Motor neuron (in vitro differentiated cells): ENCODE results near the gene CKAP2. TPM values are rescaled to one million over a fixed set of nuclear protein-coding genes. Genes with fewer than 3 reads are reported as not detected.
"Not testable (repeated sequence)": the region's sequence is repeated elsewhere in the genome, so short reads cannot be mapped to it uniquely, and the experiment has no call there.

Experiments
- ATAC-seq, 8 experiments: fragments of 200-7000 bp; cut with Tn5 transposase; replicated peaks in 6 of 8; 2 replicates each; pipeline ENCODE4 v1.8.0; 2021; ENCODE audit warnings: mild to moderate bottlenecking in 8 of 8, moderate library complexity in 8 of 8
- H3K27ac ChIP-seq, 2 donors: fragments of 250-450 bp; sonication (Bioruptor Pico); 2 replicates each; pipeline ENCODE4 v1.9.0; 2021; ENCODE audit warnings: antibody characterized with exemption in 2 of 2, mild to moderate bottlenecking in 2 of 2, moderate library complexity in 1 of 2
- H3K4me1 ChIP-seq, 2 donors: fragments of 250-450 bp; sonication (Bioruptor Pico); replicated peaks in 1 of 2; 2 replicates each; pipeline ENCODE4 v1.6.1; 2021; ENCODE audit warnings: antibody characterized with exemption in 2 of 2, mild to moderate bottlenecking in 2 of 2, moderate library complexity in 1 of 2
- H3K4me3 ChIP-seq, 5 donors: fragments of 250-450 bp; sonication (Bioruptor Pico); 2 replicates each; pipeline ENCODE4 v1.9.0; 2021; ENCODE audit warnings: antibody characterized with exemption in 5 of 5, mild to moderate bottlenecking in 5 of 5, moderate library complexity in 4 of 5
- WGBS, 10 experiments: fragments of 450-650 bp; shearing (Covaris generic); methylation state at CpG; one replicate each; pipeline ENCODE4 v1.0.0; 2022; 5-methylcytosine and 5-hydroxymethylcytosine counted together
- in situ Hi-C, 9 experiments: fragments of 400-800 bp; cut with MboI; loops; one replicate each; pipeline ENCODE4 v1.15.0; 2021; ENCODE audit warnings: low sequenced_read_pairs in 9 of 9, low pct_unique_long_range_greater_than_20kb in 2 of 9; ENCODE audit not compliant: unreplicated experiment in 9 of 9
- total RNA-seq, 8 experiments: library from RNA; unstranded; fragments of 300-600 nt; gene quantifications; 2 replicates each; pipeline versions ENCODE4 v1.2.3 to v1.2.4, GENCODE V29; 2022

Gene CKAP2, protein sequence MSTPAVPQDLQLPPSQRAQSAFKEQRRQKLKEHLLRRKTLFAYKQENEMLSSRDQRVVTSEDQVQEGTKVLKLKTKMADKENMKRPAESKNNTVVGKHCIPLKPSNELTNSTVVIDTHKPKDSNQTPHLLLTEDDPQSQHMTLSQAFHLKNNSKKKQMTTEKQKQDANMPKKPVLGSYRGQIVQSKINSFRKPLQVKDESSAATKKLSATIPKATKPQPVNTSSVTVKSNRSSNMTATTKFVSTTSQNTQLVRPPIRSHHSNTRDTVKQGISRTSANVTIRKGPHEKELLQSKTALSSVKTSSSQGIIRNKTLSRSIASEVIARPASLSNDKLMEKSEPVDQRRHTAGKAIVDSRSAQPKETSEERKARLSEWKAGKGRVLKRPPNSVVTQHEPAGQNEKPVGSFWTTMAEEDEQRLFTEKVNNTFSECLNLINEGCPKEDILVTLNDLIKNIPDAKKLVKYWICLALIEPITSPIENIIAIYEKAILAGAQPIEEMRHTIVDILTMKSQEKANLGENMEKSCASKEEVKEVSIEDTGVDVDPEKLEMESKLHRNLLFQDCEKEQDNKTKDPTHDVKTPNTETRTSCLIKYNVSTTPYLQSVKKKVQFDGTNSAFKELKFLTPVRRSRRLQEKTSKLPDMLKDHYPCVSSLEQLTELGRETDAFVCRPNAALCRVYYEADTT
- total RNA-seq, result 10 to 100 TPM; 12.9 to 87.3 (median 22.1) TPM

DNA sequence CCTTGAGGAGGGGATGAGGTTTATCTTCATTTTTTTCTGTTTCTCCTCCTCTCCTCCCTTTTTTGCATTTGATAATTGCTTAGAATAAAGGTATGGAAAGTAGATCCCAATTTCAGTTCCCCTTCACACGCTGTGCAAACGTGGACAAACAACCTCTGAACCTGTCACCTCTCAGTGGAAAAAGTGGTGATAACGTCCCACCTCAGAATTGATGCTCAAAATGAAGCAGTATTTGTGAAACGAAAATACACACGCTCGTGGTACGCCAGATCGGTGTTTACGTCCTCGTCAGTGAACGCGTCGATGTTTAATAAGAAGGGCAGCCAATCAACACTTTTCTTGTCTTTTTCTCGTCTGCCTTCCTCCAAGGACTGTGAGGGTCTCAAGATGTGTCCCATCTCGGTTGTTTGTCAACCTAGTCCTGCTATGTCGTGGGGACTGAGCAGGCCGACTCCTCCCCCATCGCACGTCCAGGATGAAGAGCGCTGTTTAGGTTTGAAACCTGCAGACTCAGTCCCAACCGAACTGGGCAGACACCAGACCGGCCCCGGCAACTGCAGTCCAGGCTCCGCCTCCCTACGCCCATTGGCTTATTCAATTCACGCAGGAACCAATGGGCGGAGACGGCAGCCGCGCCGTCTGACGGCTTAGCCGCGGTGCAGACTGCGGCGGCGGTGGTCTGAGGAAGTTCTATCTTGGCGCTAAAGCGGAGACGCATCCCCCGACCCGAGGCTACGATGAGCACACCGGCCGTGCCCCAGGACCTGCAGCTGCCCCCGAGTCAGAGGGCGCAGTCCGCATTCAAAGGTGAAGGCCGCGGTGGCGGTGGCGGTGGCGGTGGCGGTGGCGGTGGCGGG, at the start of gene CKAP2:
Gene CKAP2, plus strand, starts transcription at position 659 of the 857 bp plus-strand sequence. Its CDS starts 79 bp downstream, at position 738.
- in situ Hi-C loops, result no loop called here
- WGBS, 10 experiments, result 0 to 4% (median 2%) methylated on average over 4 to 24 of the region's 56 CpGs; no CpG with 5 or more reads in 2 of the 10 experiments
- H3K27ac ChIP-seq, result peak within 1 kb of the TSS; percentile 69 to 80
- peak; percentile 86 to 90 (median 88) for ATAC-seq
- H3K4me3 ChIP-seq, result peak within 1 kb of the TSS; percentile 83 to 95 (median 91)
- H3K4me1 ChIP-seq, result peaks cover 6% of the 10 kb centered on the region in 2 donors

DNA sequence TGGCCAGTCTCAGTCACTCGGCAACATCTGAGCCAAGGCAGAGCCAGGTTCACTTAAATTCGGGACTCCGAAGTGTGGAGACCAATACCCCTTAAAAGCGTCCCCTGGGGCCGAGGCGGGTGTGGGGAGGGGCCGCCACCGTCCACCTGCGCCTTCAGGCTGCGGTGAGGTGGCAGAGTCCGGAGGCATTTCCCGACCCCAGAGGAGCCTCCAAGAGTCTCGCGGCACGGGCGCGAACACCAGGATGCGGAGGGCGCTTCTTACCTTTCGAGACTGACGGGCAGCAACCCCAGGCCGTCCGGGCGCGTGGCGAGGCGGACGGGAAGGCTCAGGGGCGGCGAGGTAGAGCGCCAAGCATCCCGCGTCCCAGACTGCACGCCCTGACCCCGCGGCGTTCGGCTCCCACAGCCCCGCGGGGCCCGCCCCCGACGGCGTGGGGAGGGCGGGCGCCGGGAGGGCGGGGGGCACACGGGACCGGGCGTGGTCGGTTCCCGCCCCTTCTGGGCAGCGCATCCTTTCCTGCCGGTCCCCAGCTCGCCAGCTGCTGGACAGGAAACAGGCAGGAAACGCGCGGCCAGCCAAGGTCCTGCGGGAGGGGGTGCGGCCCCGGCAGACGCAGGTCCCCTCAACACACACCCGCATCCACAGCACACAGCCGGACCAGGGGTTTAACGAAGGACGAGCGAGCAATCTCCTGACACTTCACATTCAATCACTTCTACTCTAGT, 49.3 kb upstream of the CKAP2 start, which contains the start of gene THSD1:
Gene THSD1, minus strand, starts transcription at position 406 of the 728 bp plus-strand sequence. CDS start 3,572 bp downstream, outside the sequence.
- Histone ChIP-seq H3K27ac (no peak within 1 kb of the TSS), H3K4me3 (peak within 1 kb of the TSS; percentile 30 to 48 (median 41)), H3K4me1 (no peaks in the 10 kb centered on the region)
- 0 to 4% (median 2%) methylated on average over 3 to 14 of the region's 68 CpGs; no CpG with 5 or more reads in 4 of the 10 experiments for WGBS, 10 experiments
- in situ Hi-C loops, result no loop called here
- peak; percentile 85 to 92 (median 90) for ATAC-seq

DNA sequence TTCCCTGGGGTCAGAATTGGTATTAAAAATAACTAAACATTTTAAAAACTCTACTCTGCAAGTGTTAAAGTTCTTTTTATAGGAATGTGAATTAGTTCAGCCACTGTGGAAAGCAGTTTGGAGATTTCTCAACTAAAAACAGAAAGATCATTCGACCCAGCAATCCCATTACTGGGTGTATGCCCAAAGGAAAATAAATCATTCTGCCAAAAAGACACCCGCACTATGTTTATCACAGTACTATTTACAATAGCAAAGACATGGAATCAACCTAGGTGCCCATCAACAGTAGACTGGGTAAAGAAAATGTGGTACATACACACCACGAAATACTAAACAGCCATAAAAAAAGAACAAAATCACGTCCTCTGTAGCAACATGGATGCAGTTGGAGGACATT, 48.6 kb upstream of the CKAP2 start:
- Histone ChIP-seq H3K4me1 (no peaks in the 10 kb centered on the region), H3K27ac (no peak overlapping the region), H3K4me3 (peak overlapping the region in 1 of 5 donors; percentile 48)
- WGBS, 10 experiments, result 4 to 100% (median 73%) methylated on average over 1 to 4 of the region's 4 CpGs
- no peak for ATAC-seq
- in situ Hi-C loops, result no loop called here

DNA sequence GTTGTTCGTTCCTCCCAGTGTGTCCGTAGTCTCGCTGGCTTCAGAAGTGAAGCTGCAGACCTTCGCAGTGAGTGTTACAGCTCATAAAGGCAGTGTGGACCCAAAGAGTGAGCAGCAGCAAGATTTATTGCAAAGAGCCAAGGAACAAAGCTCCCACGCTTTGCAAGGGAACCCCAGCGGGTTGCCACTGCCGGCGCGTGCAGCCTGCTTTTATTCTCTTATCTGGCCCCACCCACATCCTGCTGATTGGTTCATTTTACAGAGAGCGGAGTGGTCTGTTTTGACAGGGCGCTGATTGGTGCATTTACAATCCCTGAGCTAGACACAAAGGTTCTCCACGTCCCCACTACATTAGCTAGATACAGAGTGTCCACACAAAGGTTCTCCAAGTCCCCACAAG, 47.8 kb upstream of the CKAP2 start:
- H3K27ac ChIP-seq, H3K4me3 ChIP-seq, in situ Hi-C loops, ATAC-seq, H3K4me1 ChIP-seq: not testable (repeated sequence)
- WGBS, 10 experiments, result 79 to 100% (median 91%) methylated on average over 2 to 11 of the region's 12 CpGs; no CpG with 5 or more reads in 5 of the 10 experiments

DNA sequence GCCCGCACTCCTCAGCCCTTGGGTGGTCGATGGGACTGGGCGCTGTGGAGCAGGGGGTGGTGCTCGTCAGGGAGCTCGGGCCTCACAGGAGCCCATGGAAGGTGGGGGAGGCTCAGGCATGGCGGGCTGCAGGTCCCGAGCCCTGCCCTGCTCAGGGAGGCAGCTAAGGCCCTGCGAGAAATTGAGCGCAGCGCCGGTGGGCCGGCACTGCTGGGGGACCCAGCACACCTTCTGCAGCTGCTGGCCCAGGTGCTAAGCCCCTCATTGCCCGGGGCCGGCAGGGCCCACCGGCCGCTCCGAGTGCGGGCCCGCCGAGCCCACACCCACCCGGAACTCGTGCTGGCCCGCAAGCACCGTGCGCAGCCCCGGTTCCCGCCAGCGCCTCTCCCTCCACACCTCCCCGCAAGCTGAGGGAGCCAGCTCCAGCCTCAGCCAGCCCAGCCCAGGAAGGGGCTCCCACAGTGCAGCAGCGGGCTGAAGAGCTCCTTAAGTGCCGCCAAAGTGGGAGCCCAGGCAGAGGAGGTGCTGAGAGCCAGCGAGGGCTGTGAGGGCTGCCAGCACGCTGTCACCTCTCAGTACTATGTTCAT, 47.1 kb upstream of the CKAP2 start:
- H3K4me3 ChIP-seq, H3K4me1 ChIP-seq, H3K27ac ChIP-seq, in situ Hi-C loops, ATAC-seq: not testable (repeated sequence)
- 60 to 100% (median 96%) methylated on average over 1 to 5 of the region's 33 CpGs; no CpG with 5 or more reads in 4 of the 10 experiments for WGBS, 10 experiments

DNA sequence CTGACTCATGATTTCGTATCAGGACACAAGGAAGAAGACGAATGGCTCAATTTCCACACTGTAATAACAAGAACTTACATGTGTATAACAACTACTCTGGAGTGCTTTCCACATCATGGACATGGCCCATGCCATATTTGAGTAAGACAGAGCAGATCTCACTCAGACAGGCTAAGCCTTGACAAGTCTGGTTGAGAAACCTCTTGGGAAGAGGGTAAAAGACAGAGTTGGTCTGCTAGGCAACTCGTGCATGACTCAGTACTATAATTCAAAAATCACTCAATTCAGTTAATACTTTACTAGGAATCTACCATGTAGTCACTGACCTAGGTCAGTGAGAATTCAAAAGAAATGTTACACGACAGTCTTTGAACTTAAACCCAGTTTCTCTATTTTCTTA, 43.6 kb upstream of the CKAP2 start:
- peak in 3 of 8 experiments; percentile 34 to 76 (median 41) for ATAC-seq
- WGBS, 10 experiments, result 0 to 100% (median 80%) methylated on average over 1 to 4 of the region's 4 CpGs
- H3K4me3 ChIP-seq, result no peak overlapping the region
- H3K4me1 ChIP-seq, result no peaks in the 10 kb centered on the region
- in situ Hi-C loops, result no loop called here
- no peak overlapping the region for H3K27ac ChIP-seq

DNA sequence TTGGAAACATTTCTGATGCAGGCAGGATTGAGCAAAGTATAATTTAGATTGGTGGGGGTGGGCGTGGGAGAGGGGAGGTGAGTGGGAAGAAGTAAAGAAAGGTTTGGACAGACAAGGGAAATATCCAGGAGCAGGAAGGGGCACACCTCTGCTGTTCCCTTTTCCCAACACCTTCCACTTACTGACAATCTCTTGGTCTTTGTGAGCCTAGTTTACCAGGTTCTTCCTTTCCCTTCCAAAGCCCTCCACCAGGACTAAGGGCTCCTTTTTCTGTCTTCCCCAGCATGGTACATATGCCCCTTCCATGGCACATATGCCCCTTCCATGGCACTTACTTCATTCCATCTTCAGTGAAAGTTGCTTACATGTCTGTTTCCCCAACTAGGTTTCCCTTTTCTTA, 43.1 kb upstream of the CKAP2 start:
- WGBS, 10 experiments, result 75 to 100% (median 92%) methylated on average over 1 of the region's 1 CpG; no CpG with 5 or more reads in 6 of the 10 experiments
- no peaks in the 10 kb centered on the region for H3K4me1 ChIP-seq
- H3K27ac ChIP-seq, result no peak overlapping the region
- H3K4me3 ChIP-seq, result no peak overlapping the region
- ATAC-seq, result no peak
- in situ Hi-C loops, result no loop called here

DNA sequence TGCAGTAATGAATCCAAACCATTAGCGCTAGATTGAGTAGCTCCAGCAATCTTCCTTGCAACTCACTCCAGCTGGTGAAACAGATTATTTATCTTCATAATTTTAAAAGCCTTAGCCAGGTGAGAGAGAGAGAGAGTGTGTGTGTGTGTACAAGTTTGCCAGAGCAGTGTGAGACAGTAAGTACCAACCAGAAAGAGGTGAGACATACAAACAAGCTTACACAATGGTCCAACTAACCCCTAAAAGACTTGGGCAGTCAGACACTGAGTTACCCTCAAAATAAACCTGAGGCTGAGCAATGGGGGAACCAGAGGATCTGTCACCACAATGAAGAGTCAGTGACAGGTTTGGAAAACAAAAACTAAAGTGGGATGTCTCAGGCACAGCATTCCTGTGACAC, 41.2 kb upstream of the CKAP2 start:
- in situ Hi-C loops, result no loop called here
- Histone ChIP-seq H3K4me1 (no peaks in the 10 kb centered on the region), H3K4me3 (no peak overlapping the region), H3K27ac (no peak overlapping the region)
- WGBS, 10 experiments, result 86 to 100% (median 100%) methylated on average over 1 of the region's 1 CpG; no CpG with 5 or more reads in 2 of the 10 experiments
- ATAC-seq, result no peak

DNA sequence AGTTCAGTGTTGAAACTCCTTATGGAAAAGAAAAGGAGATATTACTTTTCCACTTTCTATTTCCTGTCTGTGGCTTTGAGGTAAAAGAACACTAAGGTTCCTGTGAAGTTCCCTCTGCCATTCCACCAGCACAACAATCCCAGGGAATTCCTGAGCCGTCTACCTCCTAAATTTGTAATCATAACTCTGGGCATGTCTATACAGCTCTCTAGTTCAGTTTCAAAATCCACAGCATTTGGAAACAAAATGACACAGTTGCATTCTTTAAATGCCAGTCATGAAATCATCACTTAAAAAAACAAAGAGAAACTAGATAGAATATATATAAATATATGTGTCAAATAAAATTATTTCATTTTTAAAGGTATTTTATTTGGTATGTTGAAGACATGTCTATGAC, 40.3 kb upstream of the CKAP2 start:
- H3K4me3 ChIP-seq, result no peak overlapping the region
- peak in 2 of 8 experiments; percentile 58 to 59 for ATAC-seq
- in situ Hi-C loops, result no loop called here
- no peaks in the 10 kb centered on the region for H3K4me1 ChIP-seq
- 50 to 100% (median 83%) methylated on average over 1 of the region's 1 CpG; no CpG with 5 or more reads in 4 of the 10 experiments for WGBS, 10 experiments
- H3K27ac ChIP-seq, result no peak overlapping the region

DNA sequence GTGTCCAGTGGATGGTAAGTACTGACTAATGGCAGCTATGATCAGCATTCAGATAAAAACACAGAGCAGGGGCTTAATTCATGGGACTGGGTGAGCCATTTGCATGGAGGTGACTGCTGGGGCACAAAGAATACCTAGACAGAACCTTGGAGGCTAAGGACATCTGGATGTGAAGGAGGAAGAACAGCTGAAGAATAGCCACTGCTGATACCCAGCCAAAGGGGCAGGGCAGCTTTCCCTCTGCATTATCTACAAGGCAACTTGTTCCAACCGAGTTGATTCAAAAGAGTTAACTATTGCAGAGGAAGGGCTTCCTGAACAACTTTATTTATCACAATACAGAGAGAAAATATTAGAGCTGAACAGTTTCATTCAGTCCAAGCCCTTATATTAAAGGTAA, 36.2 kb upstream of the CKAP2 start:
- Histone ChIP-seq H3K4me3 (no peak overlapping the region), H3K27ac (no peak overlapping the region), H3K4me1 (no peaks in the 10 kb centered on the region)
- no peak for ATAC-seq
- WGBS, 10 experiments, result 0 to 100% (median 33%) methylated on average over 1 of the region's 1 CpG; no CpG with 5 or more reads in 3 of the 10 experiments
- in situ Hi-C loops, result no loop called here

DNA sequence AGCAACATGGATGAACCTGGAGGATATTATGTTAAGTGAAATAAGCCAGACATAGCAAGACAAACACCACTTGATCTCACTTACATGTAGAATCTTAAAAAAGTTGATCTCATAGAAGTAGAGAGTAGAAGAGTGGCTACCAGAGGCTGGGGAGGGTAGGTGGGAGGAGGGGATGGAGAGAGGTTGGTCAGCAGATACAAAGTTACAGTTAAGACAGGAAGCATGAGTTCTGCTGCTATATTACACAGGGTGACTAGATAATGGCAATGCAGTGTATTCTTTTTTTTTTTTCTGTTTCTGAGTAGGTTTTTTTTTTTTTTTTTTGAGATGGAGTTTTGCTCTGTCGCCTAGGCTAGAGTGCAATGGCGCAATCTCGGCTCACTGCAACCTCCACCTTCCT, 34.1 kb upstream of the CKAP2 start:
- in situ Hi-C loops, result no loop called here
- Histone ChIP-seq H3K27ac (no peak overlapping the region), H3K4me3 (no peak overlapping the region), H3K4me1 (no peaks in the 10 kb centered on the region)
- no peak for ATAC-seq
- WGBS, 10 experiments, result 92 to 100% (median 100%) methylated on average over 1 to 3 of the region's 3 CpGs; no CpG with 5 or more reads in 5 of the 10 experiments

DNA sequence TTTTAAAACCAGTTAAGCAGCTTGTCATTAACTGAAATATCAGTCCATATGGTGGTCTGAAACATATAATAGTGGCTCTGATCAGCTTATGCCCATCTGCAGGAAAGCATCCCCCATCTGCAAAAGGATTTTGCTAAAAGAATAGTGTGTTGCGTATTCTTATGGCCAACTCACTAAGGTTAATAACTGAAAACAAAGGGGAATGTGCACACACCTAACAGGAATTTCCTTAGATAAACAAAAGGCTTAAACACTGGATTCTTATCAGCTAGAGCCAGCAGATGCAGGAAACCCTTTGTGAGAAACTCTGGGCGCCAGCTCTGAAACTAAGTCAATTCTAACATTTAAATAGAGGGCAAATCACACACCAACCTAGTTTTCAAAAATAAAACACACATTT, 27.0 kb upstream of the CKAP2 start:
- Histone ChIP-seq H3K4me1 (no peaks in the 10 kb centered on the region), H3K27ac (no peak overlapping the region), H3K4me3 (no peak overlapping the region)
- ATAC-seq, result no peak
- in situ Hi-C loops, result no loop called here
- WGBS, 10 experiments, result 60 to 100% (median 93%) methylated on average over 1 to 2 of the region's 2 CpGs; no CpG with 5 or more reads in 2 of the 10 experiments
